SK-N-SH treated with all-trans-retinoic acid at 6 μM for 48 hours (cell line): ENCODE data around the gene LAIR2.
"Not testable (repeated sequence)": the region's sequence is repeated elsewhere in the genome, so short reads cannot be mapped to it uniquely, and the experiment has no call there.

Experiments used
- ARNTL ChIP-seq: fragments of 450-650 bp; formaldehyde crosslinking; IDR thresholded peaks from 2 replicates; pipeline ENCODE4 v1.5.0; 2020; ENCODE audit warnings: low read depth, mild to moderate bottlenecking, moderate library complexity, borderline replicate concordance
- ISL1 ChIP-seq: fragments of 250-450 bp; sonication (Bioruptor Pico); IDR thresholded peaks from 2 replicates; pipeline ENCODE4 v2.1.2; 2022; ENCODE audit warnings: mild to moderate bottlenecking, moderate library complexity
- PATZ1 ChIP-seq: fragments of 250-450 bp; sonication (Bioruptor Pico); IDR thresholded peaks from 2 replicates; pipeline ENCODE4 v1.8.0; 2020; ENCODE audit warnings: mild to moderate bottlenecking, moderate library complexity, borderline replicate concordance
- TSHZ2 ChIP-seq: fragments of 250-450 bp; sonication (Bioruptor Pico); IDR thresholded peaks from 2 replicates; pipeline ENCODE4 v1.5.0; 2020; ENCODE audit warnings: mild to moderate bottlenecking, moderate library complexity
- ZC3H10 ChIP-seq: fragments of 250-450 bp; sonication (Bioruptor Pico); IDR thresholded peaks from 2 replicates; pipeline ENCODE4 v1.5.1; 2021; ENCODE audit warnings: mild to moderate bottlenecking, moderate library complexity
- ZFP3 ChIP-seq: fragments of 250-450 bp; sonication (Bioruptor Pico); IDR thresholded peaks from 2 replicates; pipeline ENCODE4 v1.5.0; 2020; ENCODE audit warnings: mild to moderate bottlenecking, moderate library complexity
- ZFP30 ChIP-seq: fragments of 450-650 bp; formaldehyde crosslinking; IDR thresholded peaks from 2 replicates; pipeline ENCODE4 v1.5.0; 2022; ENCODE audit warnings: mild to moderate bottlenecking, moderate library complexity
- ZNF70 ChIP-seq: fragments of 450-650 bp; formaldehyde crosslinking; IDR thresholded peaks from 2 replicates; pipeline ENCODE4 v1.5.0; 2020; ENCODE audit warnings: mild to moderate bottlenecking, moderate library complexity

GRCh38 chr19:54495284-54495683 is 7.3 kb upstream of the LAIR2 start:
- not testable (repeated sequence) for TF ChIP-seq ZNF70 (CRISPR knock-in tag); ZFP3 (CRISPR knock-in tag); PATZ1; ZC3H10 (CRISPR knock-in tag); ISL1 (CRISPR knock-in tag); ARNTL (CRISPR knock-in tag); TSHZ2 (CRISPR knock-in tag); ZFP30 (CRISPR knock-in tag)
